K562 (cell line): ENCODE data around the gene DNMT3A. TPM values are rescaled to one million over a fixed set of nuclear protein-coding genes. Genes with fewer than 3 reads are reported as not detected.
A peak's percentile ranks its signal among the peaks of the same experiment; 100 is the strongest.

Experiments used
- CBX2 ChIP-seq: fragments of 200-600 bp; sonication (generic); IDR thresholded peaks from one replicate; pipeline ENCODE4 v1.6.1; 2012; ENCODE audit warnings: mild to moderate bottlenecking, low read length, inconsistent platforms; ENCODE audit not compliant: insufficient read depth, poor library complexity, severe bottlenecking
- E2F5 ChIP-seq: sonication (generic); formaldehyde crosslinking; IDR thresholded peaks from 2 replicates; pipeline ENCODE4 v1.8.0; 2022; ENCODE audit warnings: mild to moderate bottlenecking, missing genetic modification reagents
- HOMEZ ChIP-seq: fragments of 250-450 bp; sonication (Bioruptor Pico); IDR thresholded peaks from 2 replicates; pipeline ENCODE4 v1.4.0; 2020; ENCODE audit warnings: mild to moderate bottlenecking, moderate library complexity
- KDM4B ChIP-seq, 2 experiments: fragments of 450-650 bp in 1 of 2; sonication (generic) in 1 of 2; IDR thresholded peaks; 2 replicates each; pipeline ENCODE4 v1.6.1; 2016 to 2017; ENCODE audit warnings: borderline replicate concordance in 2 of 2, antibody characterized with exemption in 1 of 2, low read depth in 1 of 2, mild to moderate bottlenecking in 1 of 2
- POLR2H ChIP-seq: IDR thresholded peaks from 2 replicates; pipeline ENCODE4 v1.6.1; 2016; ENCODE audit warnings: missing genetic modification characterization, low read depth, mild to moderate bottlenecking, control low read depth, missing compliant biosample characterization, moderate library complexity
- SMARCC2 ChIP-seq: fragments of 450-650 bp; IDR thresholded peaks from 2 replicates; pipeline ENCODE4 v1.6.1; 2017; ENCODE audit warnings: antibody characterized with exemption, moderate library complexity, mild to moderate bottlenecking, low read depth
- TAF7 ChIP-seq: fragments of 450-650 bp; IDR thresholded peaks from 2 replicates; pipeline ENCODE4 v1.6.1; 2016; ENCODE audit warnings: missing genetic modification characterization, missing compliant biosample characterization
- TFAP4 ChIP-seq: sonication (generic); formaldehyde crosslinking; IDR thresholded peaks from 2 replicates; pipeline ENCODE4 v1.8.0; 2022; ENCODE audit warnings: missing genetic modification reagents, mild to moderate bottlenecking, moderate library complexity, borderline replicate concordance
- ZKSCAN8 ChIP-seq: fragments of 200-800 bp; sonication (Bioruptor generic); IDR thresholded peaks from 2 replicates; pipeline ENCODE4 v1.6.1; 2016; ENCODE audit warnings: missing genetic modification characterization, missing compliant biosample characterization
- ZNF318 ChIP-seq, 2 experiments: fragments of 450-650 bp; IDR thresholded peaks; 2 replicates each; pipeline ENCODE4 v1.6.1; 2016; ENCODE audit warnings: mild to moderate bottlenecking in 2 of 2, borderline replicate concordance in 1 of 2, low read depth in 1 of 2, moderate library complexity in 1 of 2
- ZNF444 ChIP-seq: fragments of 250-450 bp; sonication (Bioruptor Pico); IDR thresholded peaks from 2 replicates; pipeline ENCODE4 v1.4.0; 2020; ENCODE audit warnings: mild to moderate bottlenecking, moderate library complexity
- ZNF668 ChIP-seq: fragments of 250-450 bp; sonication (Bioruptor Pico); IDR thresholded peaks from 2 replicates; pipeline ENCODE4 v1.8.0; 2022; ENCODE audit warnings: mild to moderate bottlenecking, inconsistent platforms
- polyA plus RNA-seq, 8 experiments: library from polyadenylated mRNA; depleted of rRNA in 4 of 8; stranded (reverse) in 5 of 8; unstranded in 3 of 8; fragments of >200 nt; fragmentation: Nextera tagmentation in 2 of 8; fragmentation: Illumina TruSeq in 1 of 8; extraction: Ambion mirVana in 2 of 8; extraction: Trizol in 1 of 8; gene quantifications; 2 replicates each; pipeline versions ENCODE4 v1.2.1 to v1.2.3, GENCODE V29; 2011 to 2014; ENCODE audit warnings: inconsistent platforms in 1 of 8, missing spikeins in 1 of 8
- total RNA-seq, 7 experiments: library from RNA; depleted of rRNA in 6 of 7; stranded (reverse); fragments of >200 nt in 6 of 7; fragmentation: Illumina TruSeq in 2 of 7; extraction: Trizol in 2 of 7; gene quantifications; 2 replicates each; pipeline versions ENCODE4 v1.2.1 to v1.2.3, GENCODE V29; 2011 to 2021; ENCODE audit warnings: low replicate concordance in 1 of 7
- TF ChIP-seq, protein P1 (sequence below): sonication (generic); formaldehyde crosslinking; IDR thresholded peaks from 2 replicates; pipeline ENCODE4 v1.5.0; 2020; ENCODE audit warnings: missing genetic modification reagents

Gene DNMT3A
- total and polyA plus RNA-seq, 9 of the 15 experiments (the other 6 are each of a cell fraction or from before 2014, with no cell fraction given): 3.0 to 16.0 (median 6.1) TPM

- TF ChIP-seq E2F5 (CRISPR knock-in tag): no peak
- no peak for TF ChIP-seq ZKSCAN8 (CRISPR knock-in tag)
- TF ChIP-seq CBX2: no peak
- no peak for TF ChIP-seq SMARCC2
- TF ChIP-seq HOMEZ (CRISPR knock-in tag): no peak
- TF ChIP-seq ZNF668 (CRISPR knock-in tag): no peak
- TF ChIP-seq, protein P1, sequence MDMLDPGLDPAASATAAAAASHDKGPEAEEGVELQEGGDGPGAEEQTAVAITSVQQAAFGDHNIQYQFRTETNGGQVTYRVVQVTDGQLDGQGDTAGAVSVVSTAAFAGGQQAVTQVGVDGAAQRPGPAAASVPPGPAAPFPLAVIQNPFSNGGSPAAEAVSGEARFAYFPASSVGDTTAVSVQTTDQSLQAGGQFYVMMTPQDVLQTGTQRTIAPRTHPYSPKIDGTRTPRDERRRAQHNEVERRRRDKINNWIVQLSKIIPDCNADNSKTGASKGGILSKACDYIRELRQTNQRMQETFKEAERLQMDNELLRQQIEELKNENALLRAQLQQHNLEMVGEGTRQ: no peak
- no peak for TF ChIP-seq KDM4B (IDR thresholded peaks at IDR 0.05; ENCODE audit: borderline replicate concordance in 2 of 2, low read depth in 1 of 2)
- TF ChIP-seq ZNF444 (CRISPR knock-in tag): no peak
- TF ChIP-seq TAF7 (tag): no peak
- no peak for TF ChIP-seq POLR2H (tag)
- TF ChIP-seq ZNF318 (IDR thresholded peaks at IDR 0.05; ENCODE audit: borderline replicate concordance in 1 of 2, low read depth in 1 of 2): no peak
- peak; percentile 63; the same call in 1 of the 2 replicates for TF ChIP-seq TFAP4 (CRISPR knock-in tag)
Observed at GRCh38 chr2:25251422-25252273, 90.1 kb downstream of the DNMT3A start (continued).
